GM19372 (cell line): ENCODE data around the gene ASXL1.
"Not testable (repeated sequence)": the region's sequence is repeated elsewhere in the genome, so short reads cannot be mapped to it uniquely, and the experiment has no call there.

Experiments used
- ATAC-seq: cut with Tn5 transposase; IDR thresholded peaks from one replicate; pipeline ENCODE4 v1.9.1; 2021; ENCODE audit warnings: mild to moderate bottlenecking, low read depth, moderate library complexity; ENCODE audit not compliant: unreplicated experiment

Gene ASXL1

DNA sequence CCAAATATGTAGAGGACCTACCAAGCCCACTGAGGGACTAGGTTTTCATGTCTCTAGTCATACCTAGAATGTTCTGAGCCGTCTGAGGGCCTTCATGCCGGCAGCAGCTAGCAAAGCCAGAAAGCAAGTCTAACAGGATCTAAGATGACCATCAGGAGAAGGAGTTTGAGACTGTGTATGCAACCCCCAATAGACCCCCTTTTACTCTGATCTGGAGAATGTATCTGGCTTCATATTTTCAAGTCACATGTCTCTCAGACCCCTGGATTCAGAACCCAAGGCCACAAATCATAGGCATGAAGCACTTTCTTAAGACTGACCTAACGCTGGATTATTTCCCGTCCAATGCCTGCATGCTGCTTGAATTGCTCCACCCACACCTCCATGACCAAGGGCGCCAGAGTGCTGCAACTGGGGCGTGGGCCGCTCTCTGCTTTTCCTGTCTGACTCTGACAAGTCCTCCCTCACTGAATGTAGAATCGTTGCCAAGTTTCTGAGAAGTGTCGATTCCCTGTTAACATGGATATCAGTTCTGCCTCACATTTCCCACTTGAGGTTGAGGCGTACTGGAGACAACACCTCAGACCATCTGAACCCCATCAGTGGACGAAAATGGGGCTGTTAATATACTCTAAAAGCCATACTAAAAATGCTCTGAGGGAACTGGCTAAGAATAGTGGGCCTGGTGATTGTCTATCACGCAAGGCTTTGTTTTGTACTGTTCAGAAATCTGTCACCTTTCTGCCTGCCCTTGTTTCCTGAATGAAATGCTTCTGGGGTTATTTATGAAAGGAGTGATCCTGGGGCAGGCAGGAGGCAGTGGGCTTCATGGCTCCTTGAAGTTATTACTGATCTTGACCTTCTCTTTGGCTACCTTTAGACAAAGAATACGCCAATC lies 23.9 kb upstream of the ASXL1 start:
- peak; percentile 44 for ATAC-seq

DNA sequence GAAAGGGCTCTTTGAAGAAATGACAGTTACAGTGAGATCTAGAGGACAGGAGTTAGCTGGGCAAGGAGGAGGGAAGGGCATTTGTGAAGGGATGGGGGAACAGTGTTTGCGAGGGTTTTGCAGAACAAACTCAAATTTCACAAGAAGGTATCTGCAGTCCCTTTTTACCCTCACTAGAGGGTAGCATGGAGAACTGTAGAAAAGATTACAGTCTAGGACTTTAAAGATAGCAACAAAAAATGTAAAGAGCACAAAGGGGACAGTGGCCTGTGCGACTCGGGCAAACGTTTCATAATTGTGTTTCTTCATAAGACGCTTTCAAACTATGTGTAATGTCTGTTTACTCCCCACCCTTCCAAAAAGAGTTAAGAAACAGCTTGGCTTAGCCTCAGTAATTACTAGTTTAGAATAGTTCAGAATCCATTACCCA lies 21.2 kb upstream of the ASXL1 start:
- no peak for ATAC-seq

DNA sequence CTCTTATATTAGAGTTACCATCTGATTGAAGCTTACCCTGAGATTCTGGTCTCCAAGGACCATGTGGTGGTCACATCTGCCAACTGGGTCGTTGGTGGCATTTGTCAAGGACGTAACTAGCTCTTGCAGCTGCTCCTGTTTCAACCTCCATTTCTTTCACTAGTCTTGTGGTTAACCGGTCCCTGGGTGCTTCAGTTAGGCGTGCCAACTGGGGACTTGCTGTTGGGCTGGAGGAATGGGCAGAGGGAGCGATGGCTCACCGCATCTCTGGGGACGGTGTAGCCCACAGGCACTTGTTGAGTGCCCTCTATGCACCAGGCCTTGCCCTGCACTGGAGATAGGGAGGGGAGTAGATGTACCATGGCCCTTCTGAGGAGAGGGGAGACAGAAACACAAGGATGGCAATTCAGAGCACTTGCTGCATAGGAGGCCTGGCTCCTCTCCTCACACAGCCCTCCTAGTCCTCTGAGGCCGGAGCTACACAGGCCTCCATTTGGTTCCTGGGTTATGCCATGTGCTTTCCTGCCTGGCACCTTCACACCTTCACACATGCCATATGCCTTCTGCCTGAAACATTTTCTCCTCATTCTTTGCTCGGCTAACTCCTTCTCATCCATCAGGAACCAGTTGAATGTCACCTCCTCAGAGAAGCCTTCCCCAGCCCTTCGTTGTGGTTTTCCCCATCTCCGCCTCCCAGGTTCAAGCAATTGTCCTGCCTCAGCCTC lies 20.0 kb upstream of the ASXL1 start:
- no peak for ATAC-seq

DNA sequence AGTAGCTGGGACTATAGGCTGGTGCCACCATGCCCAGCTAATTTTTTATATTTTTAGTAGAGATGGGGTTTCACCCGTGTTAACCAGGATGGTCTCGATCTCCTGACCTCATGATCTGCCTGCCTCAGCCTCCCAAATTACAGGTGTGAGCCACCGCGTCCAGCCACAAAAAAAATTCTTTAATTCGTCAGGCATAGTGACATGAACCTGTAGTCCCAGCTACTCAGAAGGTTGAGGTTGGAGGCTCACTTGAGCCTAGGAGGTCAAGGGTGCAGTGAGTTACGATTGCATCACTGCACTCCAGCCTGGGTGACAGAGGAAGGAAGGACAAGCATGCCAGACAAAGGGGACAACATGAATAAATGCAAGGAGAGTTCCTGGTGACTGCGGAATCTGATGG lies 19.5 kb upstream of the ASXL1 start:
- no peak for ATAC-seq

DNA sequence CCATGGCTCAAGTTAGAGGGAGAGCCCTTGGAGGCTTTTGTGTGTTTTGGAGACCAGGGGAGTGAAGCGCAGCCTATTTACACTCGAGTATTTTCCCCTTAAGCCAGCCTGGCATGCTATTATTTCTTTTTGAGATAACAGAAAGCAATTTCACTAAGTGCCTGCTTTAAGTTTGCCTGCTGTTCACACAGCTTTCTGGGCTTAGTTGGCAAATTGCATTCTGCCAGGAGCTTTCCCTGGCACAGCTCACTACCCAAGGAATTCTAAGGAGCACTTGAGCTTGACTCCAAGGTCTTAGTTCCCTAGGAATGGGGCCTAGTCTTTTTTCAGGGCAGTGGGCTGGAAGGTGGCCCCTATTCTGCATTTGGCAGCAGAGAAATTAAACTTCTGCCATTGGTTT lies 19.0 kb upstream of the ASXL1 start:
- ATAC-seq: no peak

DNA sequence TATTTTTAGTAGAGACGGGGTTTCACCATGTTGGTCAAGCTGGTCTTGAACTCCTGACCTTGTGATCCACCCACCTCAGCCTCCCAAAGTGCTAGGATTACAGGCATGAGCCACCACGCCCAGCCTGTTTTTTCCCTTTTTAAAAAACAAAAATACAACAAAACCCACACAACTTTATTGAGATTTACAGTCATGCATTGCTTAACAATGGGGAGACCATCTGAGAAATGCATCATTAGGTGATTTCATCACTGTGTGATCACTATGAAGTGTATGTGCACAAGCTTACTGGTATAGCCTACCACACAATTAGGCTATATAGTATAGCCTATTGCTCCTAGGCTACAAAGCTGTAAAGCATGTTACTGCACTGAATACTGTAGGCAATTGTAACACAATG lies 17.1 kb upstream of the ASXL1 start:
- ATAC-seq: not testable (repeated sequence)

DNA sequence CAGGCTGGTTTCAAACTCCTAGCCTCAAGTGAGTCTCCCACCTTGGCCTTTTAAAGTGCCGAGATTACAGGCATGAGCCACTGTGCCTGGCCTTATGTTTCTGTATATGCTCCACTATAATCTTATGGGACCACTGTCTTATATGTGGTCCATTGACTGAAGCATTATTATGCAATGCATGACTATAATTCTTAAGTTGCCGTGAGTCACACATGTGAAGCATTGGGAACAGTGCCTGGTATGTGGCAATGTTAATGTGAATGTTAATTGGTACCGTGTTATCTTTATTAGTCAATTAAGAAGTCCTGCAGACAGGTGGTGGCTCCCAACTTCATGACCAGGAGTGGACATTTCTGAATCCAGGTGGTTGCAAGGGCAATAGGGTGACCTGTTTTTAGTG lies 14.7 kb upstream of the ASXL1 start:
- ATAC-seq: no peak

DNA sequence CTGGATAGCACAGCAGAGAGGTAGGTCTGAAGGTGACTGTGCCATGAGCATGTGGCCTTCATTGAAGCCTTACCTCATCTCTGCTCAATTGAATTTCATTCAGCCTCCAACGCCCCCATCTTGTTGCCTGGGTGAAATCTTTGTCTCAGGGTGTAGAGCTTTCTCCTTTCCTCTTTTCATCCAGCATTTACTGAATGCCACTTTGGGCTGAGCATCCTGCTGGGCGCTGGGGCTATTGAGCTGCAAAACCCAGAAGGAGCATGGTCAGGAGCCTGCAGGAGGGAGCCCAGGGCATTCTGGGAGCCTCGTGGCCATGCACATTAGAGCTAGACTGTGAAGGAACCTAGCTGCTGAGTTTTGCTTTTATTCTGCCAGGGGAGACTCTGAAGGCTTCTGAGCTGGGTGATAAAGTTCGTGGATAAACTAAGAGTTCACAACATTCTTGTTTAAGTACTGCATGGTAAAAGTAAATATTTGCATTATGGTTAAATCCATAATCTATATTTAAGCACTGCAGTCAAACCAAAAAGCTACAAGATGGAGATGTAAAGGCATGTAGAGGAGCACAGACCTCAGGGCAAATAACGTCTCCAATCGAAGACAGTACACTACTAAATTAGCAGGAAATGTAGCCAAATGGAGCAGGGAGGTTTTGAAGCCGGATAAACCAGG lies 13.2 kb upstream of the ASXL1 start:
- ATAC-seq: no peak

DNA sequence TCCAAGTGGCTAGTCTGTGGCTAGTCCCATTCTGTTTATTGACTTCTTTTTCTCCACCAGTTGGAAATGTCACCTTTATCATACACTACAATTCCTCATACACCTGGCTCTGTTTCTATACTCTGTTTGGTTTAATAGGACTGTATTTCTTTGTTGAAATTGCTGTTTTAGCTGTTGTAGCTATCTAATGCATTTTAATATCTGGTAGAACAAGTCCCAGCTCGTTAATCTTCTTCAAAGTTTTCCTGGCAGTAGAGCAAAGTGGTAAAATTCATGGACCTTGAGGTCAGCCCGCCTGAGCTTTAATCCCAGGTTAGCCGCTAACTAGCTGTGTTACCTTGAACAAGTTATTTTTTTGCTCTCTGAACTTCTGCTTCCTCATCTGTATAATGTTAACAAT lies 9.9 kb upstream of the ASXL1 start:
- ATAC-seq: no peak

GRCh38 chr20:32350421-32350820 lies 7.7 kb upstream of the ASXL1 start:
- no peak for ATAC-seq

DNA sequence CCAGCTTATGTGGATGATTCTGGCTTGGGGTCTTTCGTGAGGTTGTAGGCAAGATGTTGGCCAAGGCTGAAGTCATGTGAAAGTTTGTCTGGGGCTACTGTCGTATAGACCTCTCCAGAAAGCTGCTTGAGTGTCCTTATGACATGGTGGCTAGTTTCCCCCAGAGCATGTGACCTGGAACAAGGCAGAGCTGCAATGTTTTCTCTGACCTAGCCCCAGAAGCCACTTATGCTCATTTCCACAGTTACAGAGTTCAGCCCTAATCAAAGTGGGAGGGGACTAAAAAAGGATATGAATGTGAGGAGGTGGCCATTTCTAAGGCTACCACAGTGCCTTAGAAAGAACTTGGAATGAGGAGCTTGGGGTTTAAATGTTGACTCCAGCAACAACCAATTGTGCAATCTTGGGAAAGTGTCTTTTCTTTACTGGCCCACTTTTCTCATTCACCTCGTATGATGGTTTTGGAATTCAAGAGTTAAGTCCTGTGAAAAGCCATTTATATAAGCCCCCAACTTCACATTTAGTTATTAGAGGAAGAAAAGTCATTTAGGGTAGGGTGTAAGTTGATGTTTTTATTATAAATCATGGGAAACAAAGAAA lies 5.9 kb upstream of the ASXL1 start:
- no peak for ATAC-seq

GRCh38 chr20:32353848-32354496 lies 4.2 kb upstream of the ASXL1 start:
- ATAC-seq: no peak

GRCh38 chr20:32354592-32355416 lies 3.3 kb upstream of the ASXL1 start:
- ATAC-seq: no peak

DNA sequence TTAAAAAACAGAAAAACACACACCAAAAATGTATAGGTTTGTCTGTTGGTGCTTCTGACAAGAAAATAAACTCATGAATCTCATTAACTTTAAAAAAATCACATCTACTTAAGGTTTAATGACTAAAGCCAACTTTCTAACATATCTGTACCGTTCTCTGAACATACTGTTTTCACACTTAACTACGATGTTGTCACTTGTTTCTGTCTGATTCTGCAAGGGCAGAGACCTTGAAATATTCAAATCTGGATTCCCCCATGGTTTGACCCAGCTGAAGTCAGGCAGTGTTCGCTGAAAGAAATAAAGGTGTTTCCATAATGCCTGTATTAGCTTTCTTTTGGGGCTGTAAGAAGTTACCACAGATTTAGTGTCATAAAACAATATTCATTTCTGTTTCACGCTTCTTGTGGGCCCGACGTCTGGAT lies 2.7 kb upstream of the ASXL1 start:
- no peak for ATAC-seq

DNA sequence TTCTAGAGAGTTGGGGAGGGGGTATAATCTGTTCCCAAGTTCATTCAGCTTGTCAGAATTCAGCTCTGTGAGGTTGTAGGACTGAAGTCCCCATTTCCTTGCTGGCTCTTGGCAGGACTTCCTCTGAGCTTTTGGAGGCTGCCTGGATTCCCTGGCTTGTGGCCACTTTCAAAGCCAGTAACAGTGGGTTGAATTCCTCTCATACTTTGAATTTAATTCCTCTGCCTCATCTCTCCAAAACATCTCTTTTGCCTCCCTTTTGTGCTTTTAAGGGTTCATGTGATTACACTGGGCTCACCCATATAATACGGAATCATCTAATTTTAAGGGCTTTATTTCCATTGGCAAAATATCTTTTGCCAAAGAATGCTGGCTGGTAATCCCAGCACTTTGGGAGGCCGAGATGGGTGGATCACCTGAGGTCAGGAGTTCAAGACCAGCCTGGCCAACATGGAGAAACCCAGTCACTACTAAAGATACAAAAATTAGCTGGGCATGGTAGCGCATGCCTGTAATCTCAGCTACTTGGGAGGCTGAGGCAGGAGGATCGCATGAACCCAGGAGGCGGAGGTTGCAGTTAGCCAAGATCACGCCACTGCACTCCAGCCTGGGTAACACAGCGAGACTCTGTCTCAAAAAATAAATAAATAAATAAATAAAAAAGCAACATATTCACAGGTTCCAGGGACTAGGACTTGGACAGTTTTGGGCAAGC lies 2.1 kb upstream of the ASXL1 start:
- not testable (repeated sequence) for ATAC-seq

- ATAC-seq: no peak
Measured at GRCh38 chr20:32356622-32357374, 1.3 kb upstream of the ASXL1 start.

DNA sequence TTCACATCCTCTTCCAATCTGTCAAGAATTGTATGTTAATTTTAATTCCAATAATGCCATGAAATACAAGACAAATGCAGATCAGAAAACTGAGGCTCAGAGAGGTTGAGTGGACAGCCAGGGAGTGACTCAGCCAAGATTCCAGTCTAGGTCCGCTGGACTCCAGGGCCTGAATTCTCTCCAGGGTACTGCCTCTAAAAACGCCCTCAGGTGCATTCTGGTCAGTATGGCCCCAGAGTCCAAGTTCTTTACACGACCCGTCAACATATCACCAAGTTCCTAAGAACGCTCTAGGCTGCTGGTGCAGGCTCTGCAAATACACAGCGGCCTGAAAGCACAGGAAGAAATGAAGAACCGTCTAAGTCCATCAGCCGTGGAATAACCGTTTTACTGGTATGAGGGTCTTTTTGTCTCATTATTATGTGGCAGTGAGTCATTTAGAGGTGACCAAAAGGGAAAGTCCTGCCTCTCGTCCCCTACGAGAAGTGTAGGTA lies 709 bp upstream of the ASXL1 start:
- ATAC-seq: no peak

- ATAC-seq: no peak
Measured at GRCh38 chr20:32358632-32358882, 426 bp downstream of the ASXL1 start.
